Colonic mucosa (tissue), 4 donors: ENCODE data around the gene C10orf105. TPM values are rescaled to one million over a fixed set of nuclear protein-coding genes. Genes with fewer than 3 reads are reported as not detected.

Experiments used
- DNase-seq: peaks from one replicate; pipeline ENCODE4 v3.0.0-alpha.2; 2020
- H3K27ac ChIP-seq: fragments of 200-600 bp; one replicate; pipeline ENCODE4 v1.8.0; 2021
- H3K27me3 ChIP-seq: fragments of 200-600 bp; one replicate; pipeline ENCODE4 v1.8.0; 2021
- H3K36me3 ChIP-seq: fragments of 200-600 bp; one replicate; pipeline ENCODE4 v1.8.0; 2021
- H3K4me1 ChIP-seq: fragments of 200-600 bp; one replicate; pipeline ENCODE4 v1.8.0; 2021; ENCODE audit warnings: mild to moderate bottlenecking
- H3K4me3 ChIP-seq: fragments of 200-600 bp; one replicate; pipeline ENCODE4 v1.8.0; 2021
- H3K9ac ChIP-seq, 2 donors: one replicate each; pipeline ENCODE4 v1.7.0; 2013; ENCODE audit warnings: control low read depth in 2 of 2, low read depth in 2 of 2, low read length in 2 of 2
- H3K9me3 ChIP-seq: fragments of 200-600 bp; one replicate; pipeline ENCODE4 v1.8.0; 2021
- intact Hi-C: fragments of 100-400 bp; cut with DNase I; formaldehyde crosslinking; loops from one replicate; pipeline ENCODE4 v1.14.1; 2022
- total RNA-seq, 2 donors: library from RNA; stranded (reverse); fragmentation: NEBNext Ultra II Directional in 1 of 2; extraction: Animal tissue kit (Norgen Biotek cat#: 25700) in 1 of 2; gene quantifications; one replicate each; pipeline ENCODE4 v1.2.1, GENCODE V29; 2021
- TF ChIP-seq, protein P1 (sequence below): fragments of 200-600 bp; IDR thresholded peaks from one replicate; pipeline ENCODE4 v1.8.0; 2022; ENCODE audit warnings: antibody characterized with exemption, mild to moderate bottlenecking
- donor health status: healthy.
- donor health status: DM: no; HTN: no; CAD: no.
- donor health status: DM: no; HTN: no; CAD: no.

C10orf105 gene
- total RNA-seq, 2 donors from 2014 or later = 0.07 TPM; not detected in 1

DNA sequence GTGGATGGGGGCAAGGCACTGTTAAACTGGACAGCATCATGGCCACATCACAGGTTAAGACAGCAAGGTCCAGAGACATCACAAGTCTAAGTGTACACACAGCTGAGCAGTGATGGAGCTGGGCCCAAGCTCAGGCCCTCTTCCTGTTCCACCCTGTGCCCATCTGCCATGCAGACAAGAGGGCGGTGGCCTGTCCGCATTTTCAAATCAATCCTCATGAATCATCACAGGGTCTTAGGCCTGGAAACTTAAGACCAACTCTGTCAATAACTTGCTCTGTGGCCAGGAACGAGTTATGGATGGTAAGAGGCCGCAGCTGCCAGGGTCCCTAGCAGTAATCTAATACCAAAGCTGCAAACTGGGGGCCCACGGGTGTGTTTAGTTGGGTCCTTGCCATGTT lies 3.2 kb downstream of the C10orf105 start:
- Histone ChIP-seq H3K4me1 (peaks cover 11% of the 10 kb centered on the region), H3K27ac (no peak overlapping the region), H3K36me3 (no peaks in the 10 kb centered on the region), H3K4me3 (no peak overlapping the region), H3K9ac (no peak overlapping the region), H3K9me3 (no peaks in the 10 kb centered on the region), H3K27me3 (no peaks in the 10 kb centered on the region)
- TF ChIP-seq, protein P1, sequence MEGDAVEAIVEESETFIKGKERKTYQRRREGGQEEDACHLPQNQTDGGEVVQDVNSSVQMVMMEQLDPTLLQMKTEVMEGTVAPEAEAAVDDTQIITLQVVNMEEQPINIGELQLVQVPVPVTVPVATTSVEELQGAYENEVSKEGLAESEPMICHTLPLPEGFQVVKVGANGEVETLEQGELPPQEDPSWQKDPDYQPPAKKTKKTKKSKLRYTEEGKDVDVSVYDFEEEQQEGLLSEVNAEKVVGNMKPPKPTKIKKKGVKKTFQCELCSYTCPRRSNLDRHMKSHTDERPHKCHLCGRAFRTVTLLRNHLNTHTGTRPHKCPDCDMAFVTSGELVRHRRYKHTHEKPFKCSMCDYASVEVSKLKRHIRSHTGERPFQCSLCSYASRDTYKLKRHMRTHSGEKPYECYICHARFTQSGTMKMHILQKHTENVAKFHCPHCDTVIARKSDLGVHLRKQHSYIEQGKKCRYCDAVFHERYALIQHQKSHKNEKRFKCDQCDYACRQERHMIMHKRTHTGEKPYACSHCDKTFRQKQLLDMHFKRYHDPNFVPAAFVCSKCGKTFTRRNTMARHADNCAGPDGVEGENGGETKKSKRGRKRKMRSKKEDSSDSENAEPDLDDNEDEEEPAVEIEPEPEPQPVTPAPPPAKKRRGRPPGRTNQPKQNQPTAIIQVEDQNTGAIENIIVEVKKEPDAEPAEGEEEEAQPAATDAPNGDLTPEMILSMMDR = no peak
- DNase-seq = no peak
- intact Hi-C loops = no loop called here

DNA sequence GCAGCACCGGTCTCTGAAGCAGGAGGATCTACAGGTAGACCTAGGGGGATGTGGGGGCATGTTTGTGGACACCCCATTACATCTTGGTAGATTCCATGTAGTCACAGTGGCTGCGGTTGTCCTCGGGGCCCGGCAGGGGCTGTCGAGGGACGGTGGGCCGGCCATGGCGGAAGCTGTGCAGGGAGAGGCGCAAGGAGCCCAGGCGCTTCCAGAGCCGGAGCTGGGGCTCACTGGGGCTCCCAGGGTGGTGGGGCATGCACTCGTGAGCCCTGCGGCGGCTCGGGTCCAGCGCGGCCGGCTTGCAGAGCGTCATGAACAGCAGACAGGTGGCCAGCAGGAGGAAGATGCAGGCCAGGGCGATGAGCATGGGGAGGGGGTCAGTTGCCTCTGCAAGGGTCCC lies 3.7 kb downstream of the C10orf105 start:
- no peak overlapping the region for H3K9ac ChIP-seq
- H3K27ac ChIP-seq = no peak overlapping the region
- DNase-seq = no peak
- no peaks in the 10 kb centered on the region for H3K9me3 ChIP-seq
- peaks cover 11% of the 10 kb centered on the region for H3K4me1 ChIP-seq
- TF ChIP-seq, protein P1 = no peak
- intact Hi-C loops = no loop called here
- no peaks in the 10 kb centered on the region for H3K36me3 ChIP-seq
- H3K27me3 ChIP-seq = no peaks in the 10 kb centered on the region
- H3K4me3 ChIP-seq = no peak overlapping the region

DNA sequence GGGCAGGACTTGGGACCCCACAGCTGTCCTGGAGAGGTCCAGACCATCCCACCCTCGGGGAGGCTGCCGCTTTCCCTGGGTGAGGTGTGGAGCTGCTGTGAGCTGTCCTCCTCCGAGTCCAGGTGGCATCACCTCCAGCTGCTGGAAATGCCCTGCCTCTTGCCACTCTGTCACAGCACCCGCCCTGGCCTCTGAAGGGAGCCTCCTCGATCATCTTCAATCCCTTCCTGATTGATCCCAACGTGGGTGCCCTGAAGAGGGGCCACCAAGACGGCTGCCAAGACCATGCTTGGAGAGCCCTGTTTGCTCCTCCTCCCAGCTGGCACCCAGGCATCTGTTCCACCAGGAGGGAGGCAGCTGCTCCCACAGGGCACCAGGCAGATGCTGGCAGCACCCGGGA lies 4.6 kb downstream of the C10orf105 start:
- intact Hi-C loops = no loop called here
- Histone ChIP-seq H3K9me3 (no peaks in the 10 kb centered on the region), H3K36me3 (no peaks in the 10 kb centered on the region), H3K4me1 (peaks cover 11% of the 10 kb centered on the region), H3K9ac (no peak overlapping the region), H3K27ac (peak overlapping the region; percentile 59), H3K4me3 (no peak overlapping the region), H3K27me3 (no peaks in the 10 kb centered on the region)
- no peak for DNase-seq
- TF ChIP-seq, protein P1 = no peak

DNA sequence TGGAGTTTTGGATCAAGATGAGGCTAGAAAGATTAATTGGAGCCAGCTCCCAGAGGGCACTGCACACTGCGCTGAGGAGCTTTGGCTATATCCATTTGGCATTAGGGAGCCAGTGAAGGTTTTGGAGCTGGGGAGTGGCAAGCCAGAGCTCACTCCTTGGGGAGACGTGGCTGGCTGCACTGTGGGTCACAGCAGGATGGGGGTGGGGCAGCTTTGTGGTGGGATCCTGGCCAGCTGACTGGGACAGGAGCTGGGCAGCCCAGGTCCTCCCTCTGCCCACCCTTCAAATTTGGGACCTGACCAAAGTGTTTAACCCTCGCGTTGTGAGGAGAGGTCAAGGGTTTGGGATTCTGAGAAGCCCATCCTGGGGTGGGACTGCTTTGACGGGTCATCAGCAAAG lies 5.0 kb downstream of the C10orf105 start:
- H3K4me3 ChIP-seq = no peak overlapping the region
- TF ChIP-seq, protein P1 = no peak
- peak overlapping the region in 1 of 2 donors; percentile 30 for H3K9ac ChIP-seq
- DNase-seq = no peak
- H3K27ac ChIP-seq = peak overlapping the region; percentile 59
- intact Hi-C loops = no loop called here
- H3K27me3 ChIP-seq = no peaks in the 10 kb centered on the region
- H3K4me1 ChIP-seq = peaks cover 11% of the 10 kb centered on the region
- no peaks in the 10 kb centered on the region for H3K9me3 ChIP-seq
- H3K36me3 ChIP-seq = no peaks in the 10 kb centered on the region

DNA sequence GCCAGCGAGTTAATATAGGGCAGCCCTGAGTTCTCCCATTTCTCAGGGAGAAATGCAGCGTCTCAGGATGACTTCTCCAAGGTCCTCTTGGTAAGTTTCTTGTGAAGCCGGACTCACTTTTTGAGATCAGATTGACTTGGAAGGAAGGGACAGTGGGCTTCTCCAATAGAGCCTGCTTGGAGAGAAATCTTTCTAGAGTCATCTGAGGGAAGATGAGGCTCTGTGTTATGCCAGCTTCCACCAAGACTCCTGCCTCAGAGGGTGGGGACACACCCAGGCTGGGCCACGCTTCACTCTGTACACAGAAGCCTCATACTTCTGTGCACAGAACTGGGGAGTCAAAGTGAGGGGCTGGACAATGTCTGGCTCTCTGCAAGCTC lies 5.6 kb downstream of the C10orf105 start:
- H3K27me3 ChIP-seq = no peaks in the 10 kb centered on the region
- TF ChIP-seq, protein P1 = no peak
- peak overlapping the region; percentile 59 for H3K27ac ChIP-seq
- DNase-seq = no peak
- intact Hi-C loops = no loop called here
- H3K4me3 ChIP-seq = no peak overlapping the region
- no peaks in the 10 kb centered on the region for H3K9me3 ChIP-seq
- H3K36me3 ChIP-seq = no peaks in the 10 kb centered on the region
- H3K4me1 ChIP-seq = peaks cover 11% of the 10 kb centered on the region
- peak overlapping the region; percentile 22 to 30 for H3K9ac ChIP-seq
